ENCODE data around the gene ITGB1BP2. TPM values are rescaled to one million over a fixed set of nuclear protein-coding genes. Genes with fewer than 3 reads are reported as not detected.
"Not testable (repeated sequence)": the region's sequence is repeated elsewhere in the genome, so short reads cannot be mapped to it uniquely, and the experiment has no call there.

Gene ITGB1BP2
- total RNA-seq, 2 donors from 2014 or later = 5.8 to 7.8 TPM

- ATAC-seq (no peak), DNase-seq (ENCODE audit: low spot score in 2 of 2) (no peak)
- peaks cover 24 to 31% of the 10 kb centered on the region in 2 donors for H3K36me3 Mint-ChIP-seq
- H3K9me3 Mint-ChIP-seq = no peaks in the 10 kb centered on the region
- no peak overlapping the region for H3K27ac Mint-ChIP-seq
Measured at GRCh38 chrX:71292669-71293365, 8.7 kb upstream of the ITGB1BP2 start.

- ATAC-seq = no peak
- peaks cover 20 to 28% of the 10 kb centered on the region in 2 donors for H3K36me3 Mint-ChIP-seq
- DNase-seq (ENCODE audit: low spot score in 2 of 2) = no peak
- H3K27ac Mint-ChIP-seq = no peak overlapping the region
- no peaks in the 10 kb centered on the region for H3K9me3 Mint-ChIP-seq
Measured at GRCh38 chrX:71296806-71297205, 4.7 kb upstream of the ITGB1BP2 start.

- ATAC-seq (no peak), DNase-seq (ENCODE audit: low spot score in 2 of 2) (no peak)
- Mint-ChIP-seq H3K27ac (no peak overlapping the region), H3K36me3 (peaks cover 20 to 28% of the 10 kb centered on the region in 2 donors), H3K9me3 (no peaks in the 10 kb centered on the region)
Measured at GRCh38 chrX:71298119-71298518, 3.4 kb upstream of the ITGB1BP2 start.

GRCh38 chrX:71300064-71300463, 1.5 kb upstream of the ITGB1BP2 start:
- Mint-ChIP-seq H3K36me3 (peaks cover 20 to 33% of the 10 kb centered on the region in 2 donors), H3K27ac (peak overlapping the region in 1 of 2 donors; percentile 13)
- ATAC-seq; DNase-seq (ENCODE audit: low spot score in 2 of 2); H3K9me3 Mint-ChIP-seq: not testable (repeated sequence)

GRCh38 chrX:71300495-71300894, 1.1 kb upstream of the ITGB1BP2 start:
- peaks cover 20 to 33% of the 10 kb centered on the region in 2 donors for H3K36me3 Mint-ChIP-seq
- H3K9me3 Mint-ChIP-seq; DNase-seq (ENCODE audit: low spot score in 2 of 2); ATAC-seq: not testable (repeated sequence)
- H3K27ac Mint-ChIP-seq = peak overlapping the region in 1 of 2 donors; percentile 13

- DNase-seq (ENCODE audit: low spot score in 2 of 2) = no peak
- Mint-ChIP-seq H3K27ac (peak overlapping the region; percentile 24 to 88), H3K36me3 (peaks cover 7 to 19% of the 10 kb centered on the region in 2 donors), H3K9me3 (no peaks in the 10 kb centered on the region)
- ATAC-seq = peak; percentile 29 to 30
Measured at GRCh38 chrX:71302461-71303213, 1.1 kb downstream of the ITGB1BP2 start.

- ATAC-seq = no peak
- Mint-ChIP-seq H3K9me3 (no peaks in the 10 kb centered on the region), H3K36me3 (peaks cover 7 to 12% of the 10 kb centered on the region in 2 donors), H3K27ac (peak overlapping the region in 1 of 2 donors; percentile 70)
- no peak for DNase-seq (ENCODE audit: low spot score in 2 of 2)
Measured at GRCh38 chrX:71304561-71304960, 3.0 kb downstream of the ITGB1BP2 start.

- ATAC-seq = no peak
- H3K9me3 Mint-ChIP-seq = no peaks in the 10 kb centered on the region
- DNase-seq (ENCODE audit: low spot score in 2 of 2) = no peak
- peak overlapping the region in 1 of 2 donors; percentile 54 for H3K27ac Mint-ChIP-seq
- peaks cover 0 to 6% of the 10 kb centered on the region in 2 donors for H3K36me3 Mint-ChIP-seq
Measured at GRCh38 chrX:71315917-71316316, 14.4 kb downstream of the ITGB1BP2 start.

- not testable (repeated sequence) for H3K36me3 Mint-ChIP-seq, H3K9me3 Mint-ChIP-seq
Measured at GRCh38 chrX:71316959-71317358, 15.4 kb downstream of the ITGB1BP2 start.

GRCh38 chrX:71320126-71320525, 18.6 kb downstream of the ITGB1BP2 start:
- Mint-ChIP-seq H3K36me3 (peaks cover 0 to 5% of the 10 kb centered on the region in 2 donors), H3K9me3 (no peaks in the 10 kb centered on the region), H3K27ac (no peak overlapping the region)
- DNase-seq (ENCODE audit: low spot score in 2 of 2) = no peak
- no peak for ATAC-seq

More at GRCh38 chrX:71316959-71317358, 15.4 kb downstream of the ITGB1BP2 start:
- H3K27ac Mint-ChIP-seq; ATAC-seq; DNase-seq (ENCODE audit: low spot score in 2 of 2): not testable (repeated sequence)

GRCh38 chrX:71321731-71322130, 20.2 kb downstream of the ITGB1BP2 start:
- no peaks in the 10 kb centered on the region for H3K9me3 Mint-ChIP-seq
- no peak for ATAC-seq
- DNase-seq (ENCODE audit: low spot score in 2 of 2) = no peak
- peaks cover 2 to 7% of the 10 kb centered on the region in 2 donors for H3K36me3 Mint-ChIP-seq
- no peak overlapping the region for H3K27ac Mint-ChIP-seq

- not testable (repeated sequence) for H3K27ac Mint-ChIP-seq; DNase-seq (ENCODE audit: low spot score in 2 of 2); H3K9me3 Mint-ChIP-seq; ATAC-seq
- peaks cover 8 to 13% of the 10 kb centered on the region in 2 donors for H3K36me3 Mint-ChIP-seq
Measured at GRCh38 chrX:71324452-71324851, 22.9 kb downstream of the ITGB1BP2 start.

- ATAC-seq = no peak
- H3K36me3 Mint-ChIP-seq = peaks cover 8 to 13% of the 10 kb centered on the region in 2 donors
- no peak for DNase-seq (ENCODE audit: low spot score in 2 of 2)
- H3K9me3 Mint-ChIP-seq = no peaks in the 10 kb centered on the region
- no peak overlapping the region for H3K27ac Mint-ChIP-seq
Measured at GRCh38 chrX:71326394-71326793, 24.8 kb downstream of the ITGB1BP2 start.

GRCh38 chrX:71349151-71349665, 47.7 kb downstream of the ITGB1BP2 start:
- not testable (repeated sequence) for H3K36me3 Mint-ChIP-seq; DNase-seq (ENCODE audit: low spot score in 2 of 2); H3K27ac Mint-ChIP-seq; ATAC-seq; H3K9me3 Mint-ChIP-seq

- ATAC-seq; H3K36me3 Mint-ChIP-seq; H3K9me3 Mint-ChIP-seq; H3K27ac Mint-ChIP-seq; DNase-seq (ENCODE audit: low spot score in 2 of 2): not testable (repeated sequence)
Measured at GRCh38 chrX:71349867-71350266, 48.3 kb downstream of the ITGB1BP2 start.

- not testable (repeated sequence) for ATAC-seq, H3K27ac Mint-ChIP-seq
Measured at GRCh38 chrX:71352439-71352838, 50.9 kb downstream of the ITGB1BP2 start.

More at GRCh38 chrX:71352439-71352838, 50.9 kb downstream of the ITGB1BP2 start:
- H3K36me3 Mint-ChIP-seq; DNase-seq (ENCODE audit: low spot score in 2 of 2); H3K9me3 Mint-ChIP-seq: not testable (repeated sequence)
